ENCODE data around the gene MOV10.

DNA sequence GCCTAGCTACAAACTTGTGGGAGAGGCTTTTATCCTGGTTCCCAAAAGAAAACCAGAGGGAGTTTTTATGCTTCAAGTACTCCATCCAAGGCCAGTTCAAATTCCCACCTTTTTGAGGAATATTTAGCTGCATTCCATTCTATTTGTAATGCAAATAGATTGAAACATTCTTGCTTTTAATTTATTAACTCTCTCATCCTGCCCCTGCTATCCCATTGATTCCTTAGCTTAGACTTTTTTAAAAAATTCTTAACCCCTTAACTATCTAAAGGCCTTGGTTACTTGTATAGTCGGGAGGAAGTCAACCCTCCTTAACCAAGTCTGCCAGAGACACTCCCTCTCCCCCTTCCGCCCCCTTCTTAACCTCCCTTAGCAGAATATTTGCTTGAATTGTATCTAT is 2.5 kb upstream of the MOV10 start:
- TF ChIP-seq POLR2A (IDR thresholded peaks at IDR 0.05; ENCODE audit: control extremely low read depth in 1 of 2, low read depth in 2 of 2, low read length in 2 of 2) = no peak
- no peak for TF ChIP-seq MAX (IDR thresholded peaks at IDR 0.05)
- TF ChIP-seq, protein P1, sequence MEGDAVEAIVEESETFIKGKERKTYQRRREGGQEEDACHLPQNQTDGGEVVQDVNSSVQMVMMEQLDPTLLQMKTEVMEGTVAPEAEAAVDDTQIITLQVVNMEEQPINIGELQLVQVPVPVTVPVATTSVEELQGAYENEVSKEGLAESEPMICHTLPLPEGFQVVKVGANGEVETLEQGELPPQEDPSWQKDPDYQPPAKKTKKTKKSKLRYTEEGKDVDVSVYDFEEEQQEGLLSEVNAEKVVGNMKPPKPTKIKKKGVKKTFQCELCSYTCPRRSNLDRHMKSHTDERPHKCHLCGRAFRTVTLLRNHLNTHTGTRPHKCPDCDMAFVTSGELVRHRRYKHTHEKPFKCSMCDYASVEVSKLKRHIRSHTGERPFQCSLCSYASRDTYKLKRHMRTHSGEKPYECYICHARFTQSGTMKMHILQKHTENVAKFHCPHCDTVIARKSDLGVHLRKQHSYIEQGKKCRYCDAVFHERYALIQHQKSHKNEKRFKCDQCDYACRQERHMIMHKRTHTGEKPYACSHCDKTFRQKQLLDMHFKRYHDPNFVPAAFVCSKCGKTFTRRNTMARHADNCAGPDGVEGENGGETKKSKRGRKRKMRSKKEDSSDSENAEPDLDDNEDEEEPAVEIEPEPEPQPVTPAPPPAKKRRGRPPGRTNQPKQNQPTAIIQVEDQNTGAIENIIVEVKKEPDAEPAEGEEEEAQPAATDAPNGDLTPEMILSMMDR (IDR thresholded peaks at IDR 0.05; ENCODE audit: control extremely low read depth in 1 of 3, insufficient read depth in 1 of 3, low read depth in 1 of 3, low read length in 3 of 3) = no peak
- no peak for TF ChIP-seq BCL11A (IDR thresholded peaks at IDR 0.05; ENCODE audit: low read depth in 2 of 2, low read length in 2 of 2)
- TF ChIP-seq EZH2 (IDR thresholded peaks at IDR 0.05; ENCODE audit: low read depth, low read length, severe bottlenecking) = no peak
- TF ChIP-seq YY1 (IDR thresholded peaks at IDR 0.05; ENCODE audit: low read depth, low read length) = no peak
- TF ChIP-seq CEBPB (IDR thresholded peaks at IDR 0.05; ENCODE audit: low read depth, low read length) = no peak
- TF ChIP-seq RFX5 (IDR thresholded peaks at IDR 0.05; ENCODE audit: borderline replicate concordance, low read depth, low read length) = no peak
